GM10266 (cell line): ENCODE results near the gene MEGF6.

ENCODE experiments used
- DNase-seq: peaks from one replicate; pipeline ENCODE4 v3.0.0; 2012; ENCODE audit errors: extremely low spot score
- TF ChIP-seq, protein P1 (sequence below): IDR thresholded peaks from 2 replicates; pipeline ENCODE4 v1.5.1; 2012; ENCODE audit warnings: mild to moderate bottlenecking, low read depth; ENCODE audit not compliant: control insufficient read depth, insufficient read depth; ENCODE audit errors: missing control alignments

The MEGF6 gene

DNA sequence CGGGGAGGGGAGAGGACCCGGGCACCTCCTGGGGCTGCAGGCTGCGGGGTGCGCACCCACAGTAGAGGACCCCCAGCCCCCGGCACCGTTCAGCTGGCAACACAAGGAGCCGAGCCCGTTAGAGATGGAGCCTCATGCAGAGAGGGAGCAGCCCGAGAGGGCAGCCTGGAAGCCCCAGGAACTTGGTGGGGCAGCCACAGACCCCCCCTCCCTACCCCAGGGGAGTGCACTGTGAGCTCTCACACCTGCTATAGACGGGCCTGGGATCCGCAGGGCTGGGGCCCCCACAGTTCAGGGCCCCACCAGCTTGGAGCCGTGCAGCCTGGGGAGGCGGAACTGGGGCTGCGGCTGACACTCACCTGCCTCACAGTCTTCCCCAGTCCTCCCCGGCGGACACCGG lies 109.9 kb downstream of the MEGF6 start:
- DNase-seq = no peak
- TF ChIP-seq, protein P1, sequence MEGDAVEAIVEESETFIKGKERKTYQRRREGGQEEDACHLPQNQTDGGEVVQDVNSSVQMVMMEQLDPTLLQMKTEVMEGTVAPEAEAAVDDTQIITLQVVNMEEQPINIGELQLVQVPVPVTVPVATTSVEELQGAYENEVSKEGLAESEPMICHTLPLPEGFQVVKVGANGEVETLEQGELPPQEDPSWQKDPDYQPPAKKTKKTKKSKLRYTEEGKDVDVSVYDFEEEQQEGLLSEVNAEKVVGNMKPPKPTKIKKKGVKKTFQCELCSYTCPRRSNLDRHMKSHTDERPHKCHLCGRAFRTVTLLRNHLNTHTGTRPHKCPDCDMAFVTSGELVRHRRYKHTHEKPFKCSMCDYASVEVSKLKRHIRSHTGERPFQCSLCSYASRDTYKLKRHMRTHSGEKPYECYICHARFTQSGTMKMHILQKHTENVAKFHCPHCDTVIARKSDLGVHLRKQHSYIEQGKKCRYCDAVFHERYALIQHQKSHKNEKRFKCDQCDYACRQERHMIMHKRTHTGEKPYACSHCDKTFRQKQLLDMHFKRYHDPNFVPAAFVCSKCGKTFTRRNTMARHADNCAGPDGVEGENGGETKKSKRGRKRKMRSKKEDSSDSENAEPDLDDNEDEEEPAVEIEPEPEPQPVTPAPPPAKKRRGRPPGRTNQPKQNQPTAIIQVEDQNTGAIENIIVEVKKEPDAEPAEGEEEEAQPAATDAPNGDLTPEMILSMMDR = no peak

DNA sequence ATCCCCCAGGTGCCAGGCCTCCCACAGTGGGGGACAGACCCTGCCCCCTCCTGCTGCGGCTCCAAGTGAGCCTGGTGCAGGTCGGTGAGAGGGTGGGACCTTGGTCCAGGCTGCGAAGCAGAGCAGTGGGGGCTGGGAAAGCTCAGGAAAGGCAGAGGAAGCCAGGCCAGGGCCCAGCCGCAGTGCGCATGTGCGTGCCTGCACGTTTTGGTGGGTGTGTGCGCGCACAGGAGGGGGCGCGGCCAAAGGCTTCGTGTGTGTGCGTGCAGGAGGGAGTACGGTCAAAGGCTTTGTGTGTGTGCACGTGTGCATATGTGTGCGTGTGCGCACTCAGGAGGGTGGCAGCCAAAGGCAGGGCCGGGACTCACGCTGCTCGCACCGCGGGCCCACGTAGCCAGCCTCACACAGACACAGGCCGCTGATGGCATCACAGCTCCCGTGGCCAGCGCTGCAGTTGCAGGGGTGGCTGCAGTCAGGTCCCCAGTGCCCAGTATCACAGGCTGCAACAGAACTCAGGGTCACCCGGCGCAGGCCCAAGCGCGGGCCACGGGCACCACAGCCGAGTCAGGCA lies 111.0 kb downstream of the MEGF6 start:
- TF ChIP-seq, protein P1 = no peak
- DNase-seq = no peak

DNA sequence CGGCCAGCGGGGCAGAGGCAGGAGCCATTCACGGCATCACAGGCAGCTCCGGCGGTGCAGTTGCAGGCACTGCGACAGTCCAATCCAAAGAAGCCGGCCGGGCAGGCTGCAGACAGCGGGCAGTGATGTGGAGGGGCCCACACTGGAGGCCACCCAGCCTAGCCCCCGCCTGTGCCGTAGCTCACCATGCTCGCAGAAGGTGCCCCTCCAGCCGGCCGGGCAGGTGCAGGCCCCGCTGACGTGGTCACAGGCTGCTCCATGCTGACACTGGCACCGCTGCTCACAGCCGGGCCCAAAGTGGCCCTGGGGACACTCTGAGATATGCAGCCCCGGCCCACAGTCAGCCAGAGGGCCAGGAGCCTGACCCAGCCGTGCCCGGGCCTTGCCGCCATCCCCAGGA lies 111.7 kb downstream of the MEGF6 start:
- TF ChIP-seq, protein P1 = no peak

DNA sequence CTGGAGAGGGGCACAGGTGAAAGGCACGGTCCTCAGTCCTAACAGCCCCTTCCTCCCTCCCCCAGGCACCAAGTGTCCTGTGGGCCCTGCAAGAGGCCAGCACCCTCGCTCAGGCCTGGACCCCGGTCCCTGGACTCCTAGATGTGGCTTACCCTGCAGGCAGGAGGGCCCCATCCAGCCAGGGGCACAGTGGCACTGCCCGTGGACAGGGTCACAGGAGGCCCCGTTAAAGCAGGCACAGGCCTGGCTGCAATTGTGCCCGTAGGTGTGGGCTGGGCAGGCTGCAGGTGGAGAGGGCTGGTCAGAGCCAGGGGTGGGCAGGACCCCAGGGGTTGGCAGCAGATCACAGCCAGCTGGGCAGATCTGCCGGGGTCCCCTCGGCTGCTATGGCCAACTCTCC lies 112.3 kb downstream of the MEGF6 start:
- DNase-seq = no peak
- TF ChIP-seq, protein P1 = no peak

More for the DNA sequence above, 111.7 kb downstream of the MEGF6 start:
- no peak for DNase-seq

DNA sequence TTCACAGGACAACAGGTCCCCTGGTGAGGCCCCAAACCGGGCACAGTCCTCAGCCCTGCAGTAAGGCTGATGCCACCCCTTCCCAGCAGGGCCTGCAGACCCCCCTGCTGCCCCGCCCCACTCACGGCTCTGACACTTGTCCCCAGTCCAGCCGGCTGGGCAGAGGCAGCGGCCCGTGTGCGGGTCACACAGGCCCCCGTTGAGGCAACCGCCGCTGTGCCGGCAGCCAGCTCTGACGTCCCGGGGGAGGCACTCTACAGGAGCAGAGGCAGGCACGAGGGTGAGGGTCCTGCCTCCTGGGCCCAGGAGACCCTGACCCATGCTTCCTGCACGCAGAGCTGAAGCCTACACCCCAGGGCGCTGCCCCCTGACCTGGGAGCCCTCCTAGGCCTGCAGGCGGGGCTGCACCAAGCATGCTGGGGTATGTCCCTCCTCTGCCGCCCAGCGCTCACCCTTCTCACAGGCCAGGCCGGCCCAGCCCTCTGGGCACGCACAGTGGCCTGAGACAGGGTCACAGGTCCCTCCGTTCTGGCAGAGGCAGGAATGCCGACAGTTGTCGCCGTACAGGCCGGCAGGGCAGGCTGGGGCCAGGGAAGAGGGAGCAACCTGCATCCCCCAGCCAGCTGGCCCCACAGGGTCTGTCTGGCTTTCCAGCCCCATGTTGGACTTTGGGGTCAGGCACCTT lies 112.9 kb downstream of the MEGF6 start:
- no peak for DNase-seq
- TF ChIP-seq, protein P1 = no peak

DNA sequence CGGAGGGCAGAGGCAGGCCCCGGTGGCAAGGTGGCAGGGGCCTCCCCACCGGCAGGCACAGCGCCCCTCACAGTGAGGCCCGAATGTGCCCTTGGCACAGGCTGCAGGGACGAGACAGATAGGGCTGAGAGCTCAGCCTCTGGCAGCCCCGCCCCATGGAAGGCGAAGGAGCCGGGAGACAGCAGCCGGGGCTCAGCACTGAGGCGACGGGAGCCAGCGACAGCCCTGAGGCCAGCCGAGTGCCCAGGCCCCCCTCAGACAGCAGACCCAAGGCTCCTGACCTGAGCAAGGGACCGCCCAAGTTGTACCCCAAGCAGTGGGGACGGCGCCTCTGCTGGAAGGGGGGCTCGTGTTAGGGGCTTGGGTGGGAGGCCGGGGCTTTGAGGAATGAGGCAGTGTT lies 113.8 kb downstream of the MEGF6 start:
- TF ChIP-seq, protein P1 = no peak
- DNase-seq = no peak

DNA sequence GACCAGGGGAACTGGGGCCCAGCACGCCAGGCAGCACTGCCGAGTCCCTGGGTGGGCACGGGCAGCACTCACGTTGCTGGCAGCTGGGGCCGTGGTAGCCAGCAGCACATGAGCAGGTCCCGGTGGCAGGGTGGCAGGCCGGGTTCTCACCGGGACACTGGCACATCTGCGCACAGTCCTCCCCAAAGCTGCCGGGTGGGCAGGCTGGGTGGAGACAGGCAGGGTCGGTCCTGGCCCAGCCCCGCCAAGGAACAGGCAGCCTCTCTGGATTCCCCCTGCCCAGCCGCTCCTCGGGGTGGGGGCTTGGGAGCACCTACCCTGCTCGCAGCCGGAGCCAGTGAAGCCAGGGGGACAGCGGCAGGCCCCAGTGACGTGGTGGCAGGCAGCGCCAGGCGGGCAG lies 114.4 kb downstream of the MEGF6 start:
- TF ChIP-seq, protein P1 = no peak
- no peak for DNase-seq
